HepG2 (cell line): Measurements from ENCODE around the gene MEF2A. TPM values are rescaled to one million over a fixed set of nuclear protein-coding genes. Genes with fewer than 3 reads are reported as not detected.

Experiments
- ATAC-seq: fragments of 200-7000 bp; cut with Tn5 transposase; 3 replicates; pipeline ENCODE4 v1.9.1; 2020; ENCODE audit warnings: mild to moderate bottlenecking, moderate library complexity
- BruUV-seq: library from RNA; stranded (reverse); fragments of 400-500 nt; replicated peaks from 2 replicates; lab custom pipeline; 2021; lab: Mats Ljungman, UMichigan
- CTCF ChIA-PET: fragments of 300-600 bp; formaldehyde crosslinking; extraction: SDS; loops from one replicate; lab custom pipeline; 2021; ENCODE audit warnings: low total read pairs, inconsistent platforms, low intra/inter-chr PET ratio; lab: Yijun Ruan, JAX
- POLR2A ChIA-PET: fragments of 350-600 bp; sonication (Branson Sonifier 250); formaldehyde crosslinking; loops from one replicate; lab custom pipeline; 2020; ENCODE audit warnings: antibody characterized with exemption, inconsistent platforms; lab: Yijun Ruan, JAX
- DNase-seq: peaks from one replicate; pipeline ENCODE4 v3.0.0-alpha.2; 2015; ENCODE audit warnings: low spot score
- FAIRE-seq: peaks from 3 replicates; lab custom pipeline; 2011; peaks lifted over from hg19 to GRCh38; lab: Jason Lieb, UNC
- H2AFZ ChIP-seq: one replicate; pipeline ENCODE4 v1.6.1; 2011; ENCODE audit warnings: low read length, inconsistent platforms
- H3K27ac ChIP-seq: fragments of 300-600 bp; 3 replicates; pipeline ENCODE4 v1.8.0; 2011; ENCODE audit warnings: mixed run types, mild to moderate bottlenecking, mixed read lengths, low read length, inconsistent platforms; ENCODE audit not compliant: insufficient read depth; ENCODE audit errors: extremely low read length
- H3K27me3 ChIP-seq, 2 experiments: fragments of 200-600 bp in 1 of 2; 2 replicates in 1 of 2; 3 replicates in 1 of 2; pipeline versions ENCODE4 v1.6.0 to v1.8.0; 2011; ENCODE audit warnings: low read length in 2 of 2, mild to moderate bottlenecking in 2 of 2, moderate library complexity in 2 of 2, inconsistent platforms in 1 of 2; ENCODE audit not compliant: insufficient read depth in 2 of 2, control insufficient read depth in 1 of 2
- H3K36me3 ChIP-seq, 2 experiments: fragments of 200-600 bp in 1 of 2; replicated peaks in 1 of 2; 2 replicates in 1 of 2; 3 replicates in 1 of 2; pipeline versions ENCODE4 v1.5.1 to v1.8.0; 2011; ENCODE audit warnings: low read length in 2 of 2, inconsistent platforms in 1 of 2; ENCODE audit not compliant: insufficient read depth in 2 of 2, control insufficient read depth in 1 of 2
- H3K4me1 ChIP-seq: 2 replicates; pipeline ENCODE4 v1.5.1; 2012; ENCODE audit warnings: low read length, inconsistent platforms; ENCODE audit not compliant: insufficient read depth
- H3K4me2 ChIP-seq: 2 replicates; pipeline ENCODE4 v1.6.0; 2011; ENCODE audit warnings: low read depth, low read length, inconsistent platforms
- H3K4me3 ChIP-seq, 3 experiments: fragments of 200-600 bp in 1 of 3; sonication (generic), shearing (Covaris generic) in 1 of 3; replicated peaks in 1 of 3; 2 replicates each; pipeline ENCODE4 v1.5.1; 2011 to 2016; ENCODE audit warnings: low read length in 3 of 3, inconsistent platforms in 2 of 3, low read depth in 2 of 3, mild to moderate bottlenecking in 2 of 3, control low read depth in 1 of 3, mixed read lengths in 1 of 3; ENCODE audit not compliant: insufficient read depth in 1 of 3
- H3K79me2 ChIP-seq: one replicate; pipeline ENCODE4 v1.6.1; 2011; ENCODE audit warnings: low read length, inconsistent platforms; ENCODE audit not compliant: insufficient read depth
- H3K9ac ChIP-seq: 2 replicates; pipeline ENCODE4 v1.6.0; 2011; ENCODE audit warnings: mild to moderate bottlenecking, low read depth, low read length, inconsistent platforms; ENCODE audit not compliant: insufficient read depth
- H3K9me3 ChIP-seq: 2 replicates; pipeline ENCODE4 v1.5.1; 2012; ENCODE audit warnings: mild to moderate bottlenecking, low read length
- H4K20me1 ChIP-seq: 2 replicates; pipeline ENCODE4 v1.6.0; 2011; ENCODE audit warnings: inconsistent platforms, mild to moderate bottlenecking, low read length, moderate library complexity; ENCODE audit not compliant: insufficient read depth
- CSRNP1 ChIP-seq: sonication (generic); formaldehyde crosslinking; IDR thresholded peaks from 2 replicates; pipeline ENCODE4 v1.8.1; 2023; ENCODE audit warnings: mild to moderate bottlenecking, missing genetic modification reagents
- FOXA3 ChIP-seq: IDR thresholded peaks from 2 replicates; pipeline ENCODE4 v1.6.1; 2016; ENCODE audit warnings: missing genetic modification reagents, missing compliant biosample characterization
- FOXM1 ChIP-seq: sonication (generic); formaldehyde crosslinking; IDR thresholded peaks from 2 replicates; pipeline ENCODE4 v1.5.0; 2020; ENCODE audit warnings: missing genetic modification reagents
- LCORL ChIP-seq, 2 experiments: fragments of 450-650 bp in 1 of 2; sonication (generic) in 1 of 2; formaldehyde crosslinking in 1 of 2; IDR thresholded peaks; 2 replicates each; pipeline versions ENCODE4 v1.5.0 to v1.6.1; 2017 to 2020; ENCODE audit warnings: antibody characterized with exemption in 1 of 2, missing genetic modification reagents in 1 of 2
- NR2C2 ChIP-seq: sonication (generic); formaldehyde crosslinking; IDR thresholded peaks from 2 replicates; pipeline ENCODE4 v1.4.0; 2020; ENCODE audit warnings: missing genetic modification reagents, mild to moderate bottlenecking, moderate library complexity, borderline replicate concordance
- PREB ChIP-seq: sonication (generic); formaldehyde crosslinking; IDR thresholded peaks from 2 replicates; pipeline ENCODE4 v1.4.0; 2020; ENCODE audit warnings: missing genetic modification reagents
- RFXAP ChIP-seq: sonication (generic); formaldehyde crosslinking; IDR thresholded peaks from 2 replicates; pipeline ENCODE4 v1.4.0; 2020; ENCODE audit warnings: missing genetic modification reagents, borderline replicate concordance
- RXRA ChIP-seq: sonication (generic); formaldehyde crosslinking; IDR thresholded peaks from 2 replicates; pipeline ENCODE4 v1.5.1; 2020; ENCODE audit warnings: missing genetic modification reagents
- SIX4 ChIP-seq: sonication (generic); formaldehyde crosslinking; IDR thresholded peaks from 2 replicates; pipeline ENCODE4 v1.4.0; 2020; ENCODE audit warnings: missing genetic modification reagents
- ZBTB37 ChIP-seq: sonication (generic); formaldehyde crosslinking; IDR thresholded peaks from 2 replicates; pipeline ENCODE4 v1.4.0; 2020; ENCODE audit warnings: mild to moderate bottlenecking, missing genetic modification reagents
- ZNF431 ChIP-seq: sonication (generic); formaldehyde crosslinking; IDR thresholded peaks from 2 replicates; pipeline ENCODE4 v1.9.0; 2022; ENCODE audit warnings: missing genetic modification reagents, low read depth, mild to moderate bottlenecking, borderline replicate concordance
- ZNF609 ChIP-seq: sonication (generic); formaldehyde crosslinking; IDR thresholded peaks from 2 replicates; pipeline ENCODE4 v1.4.0; 2020; ENCODE audit warnings: mild to moderate bottlenecking, missing genetic modification reagents, borderline replicate concordance
- ZNF773 ChIP-seq: sonication (generic); formaldehyde crosslinking; IDR thresholded peaks from 2 replicates; pipeline ENCODE4 v1.4.0; 2020; ENCODE audit warnings: missing genetic modification reagents, borderline replicate concordance
- ZNF775 ChIP-seq: sonication (generic); formaldehyde crosslinking; IDR thresholded peaks from 2 replicates; pipeline ENCODE4 v1.4.0; 2020; ENCODE audit warnings: missing genetic modification reagents, mild to moderate bottlenecking, moderate library complexity, borderline replicate concordance
- ZNF782 ChIP-seq: sonication (generic); formaldehyde crosslinking; IDR thresholded peaks from 2 replicates; pipeline ENCODE4 v1.4.0; 2020; ENCODE audit warnings: missing genetic modification reagents, mild to moderate bottlenecking, borderline replicate concordance
- ZNF891 ChIP-seq: sonication (generic); formaldehyde crosslinking; IDR thresholded peaks from 2 replicates; pipeline ENCODE4 v1.5.0; 2020; ENCODE audit warnings: mild to moderate bottlenecking, missing genetic modification reagents
- WGBS: methylation state at CpG from one replicate; pipeline ENCODE4 v1.1.6; 2017; ENCODE audit warnings: low lambda C conversion rate; 5-methylcytosine and 5-hydroxymethylcytosine counted together
- in situ Hi-C: cut with HindIII; loops from 2 replicates; pipeline ENCODE4 v1.10.0; 2017; ENCODE audit warnings: low pct_unique_long_range_greater_than_20kb; ENCODE audit not compliant: extremely low pct_ligation_motif_present
- intact Hi-C: fragments of 100-400 bp; cut with micrococcal nuclease; formaldehyde crosslinking; loops from one replicate; pipeline ENCODE4 v1.10.0; 2022; ENCODE audit not compliant: unreplicated experiment
- polyA plus RNA-seq, 8 experiments: library from polyadenylated mRNA; depleted of rRNA in 3 of 8; stranded (reverse) in 7 of 8; unstranded in 1 of 8; fragments of >200 nt; fragmentation: Illumina TruSeq in 4 of 8; extraction: Trizol in 4 of 8; gene quantifications; 2 replicates each; pipeline versions ENCODE4 v1.2.1 to v1.2.3, GENCODE V29; 2011 to 2016; ENCODE audit warnings: low read depth in 4 of 8, missing spikeins in 1 of 8, mixed read lengths in 1 of 8; ENCODE audit not compliant: insufficient read depth in 1 of 8
- total RNA-seq, 5 experiments: library from RNA; depleted of rRNA; stranded (reverse); fragments of >200 nt; fragmentation: Illumina TruSeq; extraction: Trizol; gene quantifications; 2 replicates each; pipeline ENCODE4 v1.2.3, GENCODE V29; 2016; ENCODE audit warnings: low read depth in 1 of 5

The MEF2A gene
- total and polyA plus RNA-seq, 2 of the 13 experiments (the other 11 are each of a cell fraction or from before 2014, with no cell fraction given) = 15.2 to 24.4 TPM

GRCh38 chr15:99565049-99565298 lies 810 bp upstream of the MEF2A start:
- Histone ChIP-seq H3K36me3 (no peaks in the 10 kb centered on the region), H2AFZ (peak overlapping the region; percentile 28), H4K20me1 (peaks cover 7% of the 10 kb centered on the region; the same call in 1 of the 2 replicates), H3K79me2 (peaks cover 37% of the 10 kb centered on the region), H3K9me3 (no peaks in the 10 kb centered on the region), H3K4me3 (peak overlapping the region; percentile 68 to 97 (median 94)), H3K27me3 (peaks cover 0 to 3% of the 10 kb centered on the region in 2 experiments; a peak in 2 of 5 replicates), H3K27ac (no peak overlapping the region), H3K4me1 (peaks cover 48% of the 10 kb centered on the region), H3K4me2 (peak overlapping the region; percentile 86), H3K9ac (peak overlapping the region; percentile 57; the same call in 1 of the 2 replicates)
- POLR2A ChIA-PET = interaction anchor here (0.6 to 3.3 kb wide), 4 partner anchors 40 to 168 kb away, joined by 3 to 13 read pairs (median 7); partner anchors contain the start of gene LYSMD4
- ATAC-seq (no peak; the same call in 1 of the 3 replicates), DNase-seq (no peak), FAIRE-seq (no peak)
- WGBS = 3% methylated on average over 5 of the region's 22 CpGs
- in situ Hi-C loops = loop anchor here (10.0 kb wide), 1 partner anchor 130 kb away; no protein-coding TSS in a partner anchor
- CTCF ChIA-PET = no interaction called here
- intact Hi-C loops = no loop called here
- BruUV-seq = no TSS peak
- no peak for TF ChIP-seq RFXAP (CRISPR knock-in tag)
- TF ChIP-seq CSRNP1 (CRISPR knock-in tag) = no peak
- no peak for TF ChIP-seq ZNF775 (CRISPR knock-in tag)
- TF ChIP-seq SIX4 (CRISPR knock-in tag) = no peak
- TF ChIP-seq PREB (CRISPR knock-in tag) = no peak
- TF ChIP-seq ZNF891 = no peak
- TF ChIP-seq NR2C2 (CRISPR knock-in tag) = no peak
- TF ChIP-seq ZNF773 = no peak
- TF ChIP-seq ZNF609 (CRISPR knock-in tag) = no peak
- TF ChIP-seq ZNF431 (CRISPR knock-in tag) = 0 out of 2 replicates have a peak, but pooled peaks have one; percentile 1
- no peak for TF ChIP-seq ZBTB37 (CRISPR knock-in tag)
- no peak for TF ChIP-seq FOXM1 (CRISPR knock-in tag)
- TF ChIP-seq RXRA (CRISPR knock-in tag) = 0 out of 2 replicates have a peak, but pooled peaks have one; percentile 29
- TF ChIP-seq FOXA3 (CRISPR knock-in tag) = no peak
- TF ChIP-seq LCORL (IDR thresholded peaks at IDR 0.05) = no peak
- TF ChIP-seq LCORL (CRISPR knock-in tag; IDR thresholded peaks at IDR 0.05) = 0 out of 2 replicates have a peak, but pooled peaks have one; percentile 64
- TF ChIP-seq ZNF782 (CRISPR knock-in tag) = no peak
